GM12878 (cell line): ENCODE results near the gene IGLON5. TPM values are rescaled to one million over a fixed set of nuclear protein-coding genes. Genes with fewer than 3 reads are reported as not detected.
A peak's percentile ranks its signal among the peaks of the same experiment; 100 is the strongest.

ENCODE experiments used
- BCL11A ChIP-seq: IDR thresholded peaks from 2 replicates; pipeline ENCODE4 v1.6.1; 2011; ENCODE audit warnings: low read depth, low read length
- BHLHE40 ChIP-seq, 2 experiments: fragments of 450-650 bp in 1 of 2; IDR thresholded peaks; 2 replicates each; pipeline ENCODE4 v1.6.1; 2011 to 2017; ENCODE audit warnings: low read depth in 2 of 2, borderline replicate concordance in 1 of 2, improper control_type of control experiment in 1 of 2, low read length in 1 of 2, mild to moderate bottlenecking in 1 of 2
- CBFB ChIP-seq: IDR thresholded peaks from 2 replicates; pipeline ENCODE4 v1.6.1; 2016; ENCODE audit warnings: antibody characterized with exemption, low read depth
- CEBPZ ChIP-seq: fragments of 150-350 bp; IDR thresholded peaks from 2 replicates; pipeline ENCODE4 v1.6.1; 2016; ENCODE audit warnings: low read depth, low read length
- CHD4 ChIP-seq: fragments of 200-600 bp; sonication (generic); IDR thresholded peaks from 2 replicates; pipeline ENCODE4 v1.6.1; 2016; ENCODE audit warnings: mild to moderate bottlenecking
- CREM ChIP-seq: IDR thresholded peaks from 2 replicates; pipeline ENCODE4 v1.6.1; 2014; ENCODE audit warnings: antibody characterized with exemption, low read depth
- HSF1 ChIP-seq: fragments of 150-350 bp; IDR thresholded peaks from 2 replicates; pipeline ENCODE4 v1.6.1; 2014; ENCODE audit warnings: mild to moderate bottlenecking, low read depth, low read length
- IKZF2 ChIP-seq, 2 experiments: fragments of 450-650 bp; IDR thresholded peaks; 2 replicates each; pipeline ENCODE4 v1.6.1; 2017; ENCODE audit warnings: mild to moderate bottlenecking in 2 of 2, moderate library complexity in 2 of 2
- KDM1A ChIP-seq: fragments of 200-600 bp; sonication (generic); IDR thresholded peaks from 2 replicates; pipeline ENCODE4 v1.6.1; 2016; ENCODE audit warnings: borderline replicate concordance
- MTA2 ChIP-seq: fragments of 450-650 bp; IDR thresholded peaks from 2 replicates; pipeline ENCODE4 v1.6.1; 2016; ENCODE audit warnings: low read depth, mild to moderate bottlenecking, moderate library complexity
- NFIC ChIP-seq: IDR thresholded peaks from 2 replicates; pipeline ENCODE4 v1.6.1; 2012; ENCODE audit warnings: low read depth, mild to moderate bottlenecking, inconsistent platforms, low read length, moderate library complexity
- NFYB ChIP-seq: IDR thresholded peaks from 2 replicates; pipeline ENCODE4 v1.6.1; 2011; ENCODE audit warnings: low read depth, mild to moderate bottlenecking, low read length, improper control_type of control experiment, moderate library complexity; ENCODE audit not compliant: insufficient read depth
- NR2F1 ChIP-seq: fragments of 450-650 bp; conservative IDR thresholded peaks from 2 replicates; pipeline ENCODE4 v1.6.1; 2017; ENCODE audit warnings: mild to moderate bottlenecking
- RAD51 ChIP-seq: fragments of 450-650 bp; IDR thresholded peaks from 2 replicates; pipeline ENCODE4 v1.6.1; 2016; ENCODE audit warnings: moderate library complexity, mild to moderate bottlenecking, inconsistent platforms
- RCOR1 ChIP-seq: conservative IDR thresholded peaks from 2 replicates; pipeline ENCODE4 v1.6.1; 2012; ENCODE audit warnings: low read depth, low read length, improper control_type of control experiment
- RELB ChIP-seq: fragments of 450-650 bp; IDR thresholded peaks from 2 replicates; pipeline ENCODE4 v1.6.1; 2017; ENCODE audit warnings: low read depth, mild to moderate bottlenecking, moderate library complexity
- SUZ12 ChIP-seq: fragments of 200-600 bp; sonication (generic); IDR thresholded peaks from one replicate; pipeline ENCODE4 v1.6.1; 2018; ENCODE audit warnings: antibody characterized with exemption, mild to moderate bottlenecking; ENCODE audit not compliant: unreplicated experiment
- TBL1XR1 ChIP-seq: IDR thresholded peaks from 2 replicates; pipeline ENCODE4 v1.6.1; 2012; ENCODE audit warnings: low read depth, low read length, improper control_type of control experiment
- ZNF274 ChIP-seq: IDR thresholded peaks from one replicate; pipeline ENCODE4 v1.8.0; 2011; ENCODE audit not compliant: insufficient read length, insufficient read depth
- ZNF592 ChIP-seq: fragments of 450-650 bp; IDR thresholded peaks from 2 replicates; pipeline ENCODE4 v1.6.1; 2017; ENCODE audit warnings: mild to moderate bottlenecking, moderate library complexity
- polyA plus RNA-seq, 11 experiments: library from polyadenylated mRNA; depleted of rRNA in 4 of 11; unstranded in 6 of 11; stranded (reverse) in 5 of 11; fragments of >200 nt; fragmentation: Nextera tagmentation in 4 of 11; fragmentation: Illumina TruSeq in 1 of 11; extraction: Ambion mirVana in 4 of 11; extraction: Trizol in 1 of 11; gene quantifications; 1 replicate in 1 of 11; 2 replicates in 10 of 11; pipeline versions ENCODE4 v1.2.1 to v1.2.3, GENCODE V29; 2011 to 2016; ENCODE audit warnings: inconsistent platforms in 2 of 11, missing spikeins in 2 of 11, low read depth in 1 of 11
- total RNA-seq, 4 experiments: library from RNA; depleted of rRNA in 3 of 4; stranded (reverse); fragments of >200 nt in 3 of 4; fragmentation: Illumina TruSeq in 1 of 4; extraction: Trizol in 1 of 4; gene quantifications; 2 replicates each; pipeline versions ENCODE4 v1.2.1 to v1.2.3, GENCODE V29; 2013 to 2021

IGLON5 gene
- total and polyA plus RNA-seq, 10 of the 15 experiments (the other 5 are each of a cell fraction or from before 2014, with no cell fraction given): not detected

GRCh38 chr19:51375504-51376221, 64.2 kb downstream of the IGLON5 start (continued):
- no peak for TF ChIP-seq CEBPZ
- peak; percentile 88 for TF ChIP-seq CBFB
- peak; percentile 39 to 83; a peak in 3 of 4 replicates for TF ChIP-seq BHLHE40 (IDR thresholded peaks at IDR 0.05; ENCODE audit: borderline replicate concordance in 1 of 2, low read depth in 2 of 2, low read length in 1 of 2)
- TF ChIP-seq RCOR1: no peak
- TF ChIP-seq KDM1A: no peak
- TF ChIP-seq RAD51: no peak
- peak; percentile 73 for TF ChIP-seq RELB
- no peak for TF ChIP-seq ZNF274
- TF ChIP-seq CHD4: no peak
- TF ChIP-seq NFYB: no peak
- peak; percentile 80 for TF ChIP-seq NR2F1
- peak; percentile 88 to 93 for TF ChIP-seq IKZF2 (IDR thresholded peaks at IDR 0.05)
- no peak for TF ChIP-seq HSF1
- peak; percentile 73; the same call in 1 of the 2 replicates for TF ChIP-seq NFIC
- no peak for TF ChIP-seq BCL11A
- TF ChIP-seq MTA2: 0 out of 2 replicates have a peak, but pooled peaks have one; percentile 24
- no peak for TF ChIP-seq TBL1XR1
- TF ChIP-seq CREM: peak; percentile 27; the same call in 1 of the 2 replicates
- no peak for TF ChIP-seq SUZ12
- no peak for TF ChIP-seq ZNF592
